IMR-90 (cell line): ENCODE results near the gene MYOM1.

Experiments used
- NFE2L2 ChIP-seq: fragments of 150-350 bp; IDR thresholded peaks from 2 replicates; pipeline ENCODE4 v1.6.1; 2016; ENCODE audit warnings: low read depth, mild to moderate bottlenecking, low read length
- RCOR1 ChIP-seq: IDR thresholded peaks from 2 replicates; pipeline ENCODE4 v1.6.1; 2012; ENCODE audit warnings: mild to moderate bottlenecking, low read length, improper control_type of control experiment; ENCODE audit not compliant: insufficient replicate concordance
- TF ChIP-seq, protein P1 (sequence below): conservative IDR thresholded peaks from 2 replicates; pipeline ENCODE4 v1.5.1; 2012; ENCODE audit warnings: mild to moderate bottlenecking, low read depth, low read length, improper control_type of control experiment

GRCh38 chr18:3140986-3141639 lies 78.7 kb downstream of the MYOM1 start:
- TF ChIP-seq NFE2L2 = no peak
- TF ChIP-seq, protein P1, sequence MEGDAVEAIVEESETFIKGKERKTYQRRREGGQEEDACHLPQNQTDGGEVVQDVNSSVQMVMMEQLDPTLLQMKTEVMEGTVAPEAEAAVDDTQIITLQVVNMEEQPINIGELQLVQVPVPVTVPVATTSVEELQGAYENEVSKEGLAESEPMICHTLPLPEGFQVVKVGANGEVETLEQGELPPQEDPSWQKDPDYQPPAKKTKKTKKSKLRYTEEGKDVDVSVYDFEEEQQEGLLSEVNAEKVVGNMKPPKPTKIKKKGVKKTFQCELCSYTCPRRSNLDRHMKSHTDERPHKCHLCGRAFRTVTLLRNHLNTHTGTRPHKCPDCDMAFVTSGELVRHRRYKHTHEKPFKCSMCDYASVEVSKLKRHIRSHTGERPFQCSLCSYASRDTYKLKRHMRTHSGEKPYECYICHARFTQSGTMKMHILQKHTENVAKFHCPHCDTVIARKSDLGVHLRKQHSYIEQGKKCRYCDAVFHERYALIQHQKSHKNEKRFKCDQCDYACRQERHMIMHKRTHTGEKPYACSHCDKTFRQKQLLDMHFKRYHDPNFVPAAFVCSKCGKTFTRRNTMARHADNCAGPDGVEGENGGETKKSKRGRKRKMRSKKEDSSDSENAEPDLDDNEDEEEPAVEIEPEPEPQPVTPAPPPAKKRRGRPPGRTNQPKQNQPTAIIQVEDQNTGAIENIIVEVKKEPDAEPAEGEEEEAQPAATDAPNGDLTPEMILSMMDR = no peak
- no peak for TF ChIP-seq RCOR1
